SU-DHL-6 (cell line): ENCODE results near the gene MSX1.

ENCODE experiments used
- CTCF ChIP-seq: fragments of 200-600 bp; sonication (generic); IDR thresholded peaks from one replicate; pipeline ENCODE4 v1.5.1; 2017; ENCODE audit warnings: antibody characterized with exemption, mild to moderate bottlenecking, low read length, moderate library complexity; ENCODE audit not compliant: insufficient read depth, poor library complexity, severe bottlenecking
- EZH2phosphoT487 ChIP-seq: fragments of 200-600 bp; sonication (generic), shearing (Covaris generic); conservative IDR thresholded peaks from 2 replicates; pipeline ENCODE4 v1.6.1; 2018; ENCODE audit warnings: mild to moderate bottlenecking, antibody characterized with exemption, low read length, moderate library complexity, mixed read lengths

DNA sequence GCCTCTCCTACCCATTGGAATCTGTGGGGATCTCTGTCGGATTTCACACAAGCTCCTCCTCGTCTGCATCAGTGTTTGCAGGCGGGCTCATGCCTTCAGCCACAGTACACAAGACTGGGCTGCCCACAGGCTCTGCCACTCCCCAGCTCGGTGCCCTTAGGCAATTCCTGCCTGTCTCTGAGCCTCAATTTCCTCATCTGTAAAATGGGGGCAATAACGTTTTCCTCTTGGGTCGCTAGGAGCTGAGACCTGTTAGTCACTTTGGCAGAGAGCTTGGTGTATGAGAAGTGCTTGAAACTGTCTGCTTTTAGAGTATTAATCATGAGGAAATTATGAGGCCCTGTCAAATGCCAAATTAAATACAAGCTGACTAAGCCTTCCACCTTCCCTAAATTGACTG, 27.6 kb upstream of the MSX1 start:
- no peak for TF ChIP-seq CTCF
- no peak for TF ChIP-seq EZH2phosphoT487
